ENCODE measurements around the gene CYP4F3. TPM values are rescaled to one million over a fixed set of nuclear protein-coding genes. Genes with fewer than 3 reads are reported as not detected.

Gene CYP4F3
- total RNA-seq, 1 donor from 2014 or later = not detected

GRCh38 chr19:15633082-15633835 lies 7.4 kb upstream of the CYP4F3 start:
- no peak for TF ChIP-seq CTCF (IDR thresholded peaks at IDR 0.05; ENCODE audit: unreplicated experiment)
- Mint-ChIP-seq H3K9me3 (ENCODE audit: unreplicated experiment) (peaks cover 29% of the 10 kb centered on the region), H3K4me3 (ENCODE audit: unreplicated experiment) (no peak overlapping the region)

GRCh38 chr19:15634105-15634504 lies 6.6 kb upstream of the CYP4F3 start:
- Mint-ChIP-seq H3K4me1 (ENCODE audit: unreplicated experiment) (no peaks in the 10 kb centered on the region), H3K36me3 (ENCODE audit: low read depth, unreplicated experiment) (peaks cover 8% of the 10 kb centered on the region), H3K4me3 (ENCODE audit: unreplicated experiment) (no peak overlapping the region), H3K27ac (ENCODE audit: unreplicated experiment) (no peak overlapping the region), H3K9me3 (ENCODE audit: unreplicated experiment) (peaks cover 25% of the 10 kb centered on the region), H3K27me3 (ENCODE audit: unreplicated experiment) (peaks cover 3% of the 10 kb centered on the region)
- no peak for TF ChIP-seq CTCF (IDR thresholded peaks at IDR 0.05; ENCODE audit: unreplicated experiment)
- no peak for DNase-seq (ENCODE audit: low spot score)

More at GRCh38 chr19:15633082-15633835, 7.4 kb upstream of the CYP4F3 start:
- Mint-ChIP-seq H3K36me3 (ENCODE audit: low read depth, unreplicated experiment) (peaks cover 8% of the 10 kb centered on the region), H3K27me3 (ENCODE audit: unreplicated experiment) (peaks cover 3% of the 10 kb centered on the region), H3K27ac (ENCODE audit: unreplicated experiment) (no peak overlapping the region), H3K4me1 (ENCODE audit: unreplicated experiment) (no peaks in the 10 kb centered on the region)
- no peak for DNase-seq (ENCODE audit: low spot score)

- DNase-seq (ENCODE audit: low spot score) = no peak
- H3K9me3 Mint-ChIP-seq (ENCODE audit: unreplicated experiment) = peaks cover 31% of the 10 kb centered on the region
- H3K4me1 Mint-ChIP-seq (ENCODE audit: unreplicated experiment) = no peaks in the 10 kb centered on the region
- TF ChIP-seq CTCF (IDR thresholded peaks at IDR 0.05; ENCODE audit: unreplicated experiment) = no peak
- H3K27ac Mint-ChIP-seq (ENCODE audit: unreplicated experiment) = no peak overlapping the region
- H3K27me3 Mint-ChIP-seq (ENCODE audit: unreplicated experiment) = peaks cover 5% of the 10 kb centered on the region
- H3K36me3 Mint-ChIP-seq (ENCODE audit: low read depth, unreplicated experiment) = peaks cover 6% of the 10 kb centered on the region
- no peak overlapping the region for H3K4me3 Mint-ChIP-seq (ENCODE audit: unreplicated experiment)
Measured at GRCh38 chr19:15635016-15635805, 5.5 kb upstream of the CYP4F3 start.

GRCh38 chr19:15636026-15636425 lies 4.7 kb upstream of the CYP4F3 start:
- Mint-ChIP-seq H3K27me3 (ENCODE audit: unreplicated experiment) (peaks cover 7% of the 10 kb centered on the region), H3K27ac (ENCODE audit: unreplicated experiment) (no peak overlapping the region), H3K4me1 (ENCODE audit: unreplicated experiment) (no peaks in the 10 kb centered on the region), H3K9me3 (ENCODE audit: unreplicated experiment) (peaks cover 29% of the 10 kb centered on the region), H3K4me3 (ENCODE audit: unreplicated experiment) (no peak overlapping the region), H3K36me3 (ENCODE audit: low read depth, unreplicated experiment) (peaks cover 3% of the 10 kb centered on the region)
- TF ChIP-seq CTCF (IDR thresholded peaks at IDR 0.05; ENCODE audit: unreplicated experiment) = no peak
- DNase-seq (ENCODE audit: low spot score) = no peak

- Mint-ChIP-seq H3K4me3 (ENCODE audit: unreplicated experiment) (no peak overlapping the region), H3K27ac (ENCODE audit: unreplicated experiment) (no peak overlapping the region), H3K4me1 (ENCODE audit: unreplicated experiment) (no peaks in the 10 kb centered on the region), H3K27me3 (ENCODE audit: unreplicated experiment) (peaks cover 19% of the 10 kb centered on the region), H3K36me3 (ENCODE audit: low read depth, unreplicated experiment) (peaks cover 20% of the 10 kb centered on the region), H3K9me3 (ENCODE audit: unreplicated experiment) (peaks cover 44% of the 10 kb centered on the region)
- no peak for DNase-seq (ENCODE audit: low spot score)
- no peak for TF ChIP-seq CTCF (IDR thresholded peaks at IDR 0.05; ENCODE audit: unreplicated experiment)
Measured at GRCh38 chr19:15639596-15639995, 1.1 kb upstream of the CYP4F3 start.
